KMS-11 (cell line): ENCODE results near the gene ACVR1B.
"Not testable (repeated sequence)": the region's sequence is repeated elsewhere in the genome, so short reads cannot be mapped to it uniquely, and the experiment has no call there.

Experiments used
- H2AFZ ChIP-seq: fragments of 200-600 bp; sonication (generic); 2 replicates; pipeline ENCODE4 v1.6.1; 2016; ENCODE audit warnings: antibody characterized with exemption, mixed run types, low read depth
- H3K27ac ChIP-seq: fragments of 200-600 bp; sonication (generic); 2 replicates; pipeline ENCODE4 v1.6.1; 2016; ENCODE audit warnings: mild to moderate bottlenecking, mixed run types
- H3K27me3 ChIP-seq: fragments of 200-600 bp; sonication (generic); 2 replicates; pipeline ENCODE4 v1.6.1; 2017; ENCODE audit warnings: mild to moderate bottlenecking, low read depth, mixed run types, moderate library complexity; ENCODE audit not compliant: insufficient read depth
- H3K36me3 ChIP-seq: fragments of 200-600 bp; sonication (generic); 2 replicates; pipeline ENCODE4 v1.6.1; 2017; ENCODE audit warnings: mild to moderate bottlenecking, mixed run types; ENCODE audit not compliant: insufficient read depth
- H3K4me1 ChIP-seq: fragments of 200-600 bp; sonication (generic); 2 replicates; pipeline ENCODE4 v1.6.1; 2016; ENCODE audit warnings: mild to moderate bottlenecking, low read depth, mixed run types; ENCODE audit not compliant: poor library complexity, severe bottlenecking
- H3K4me2 ChIP-seq: fragments of 200-600 bp; sonication (generic); 2 replicates; pipeline ENCODE4 v1.7.0; 2016; ENCODE audit warnings: mild to moderate bottlenecking, mixed run types
- H3K4me3 ChIP-seq: fragments of 200-600 bp; sonication (generic); IDR thresholded peaks from 2 replicates; pipeline ENCODE4 v1.6.1; 2017; ENCODE audit warnings: low read depth, low read length, mixed read lengths; ENCODE audit not compliant: insufficient read depth
- H3K79me2 ChIP-seq: fragments of 200-600 bp; sonication (generic); 2 replicates; pipeline ENCODE4 v1.6.1; 2016; ENCODE audit warnings: low read depth, mixed run types; ENCODE audit not compliant: insufficient read depth
- H3K9ac ChIP-seq: fragments of 200-600 bp; sonication (generic); 2 replicates; pipeline ENCODE4 v1.6.1; 2016; ENCODE audit warnings: mild to moderate bottlenecking, mixed run types
- H4K20me1 ChIP-seq: fragments of 200-600 bp; sonication (generic); 2 replicates; pipeline ENCODE4 v1.6.1; 2016; ENCODE audit warnings: mild to moderate bottlenecking, mixed run types; ENCODE audit not compliant: insufficient read depth
- CTCF ChIP-seq: fragments of 200-600 bp; sonication (generic); conservative IDR thresholded peaks from 2 replicates; pipeline ENCODE4 v1.6.1; 2017; ENCODE audit warnings: low read depth, mild to moderate bottlenecking, antibody characterized with exemption, low read length, moderate library complexity, mixed read lengths

Gene ACVR1B

DNA sequence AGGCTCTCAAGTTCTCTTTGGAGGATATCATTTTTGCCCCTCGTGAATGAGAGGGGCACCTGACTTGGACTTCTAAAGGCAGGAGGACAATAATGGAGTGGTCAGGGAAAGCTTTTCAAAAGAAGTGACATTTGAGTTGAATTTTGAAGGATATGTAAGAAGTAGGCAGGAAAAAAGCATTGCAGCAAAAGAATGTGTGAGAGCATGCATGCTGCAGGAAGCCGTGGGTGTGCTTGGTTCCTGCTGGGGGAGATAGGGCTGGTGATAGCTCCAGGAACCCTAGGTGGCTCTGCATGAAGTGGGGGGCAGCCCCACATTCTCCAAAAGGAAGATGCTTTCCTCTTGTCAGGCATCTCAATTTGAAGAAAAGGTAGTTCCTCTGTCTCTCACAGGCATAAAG is 23.1 kb downstream of the ACVR1B start:
- Histone ChIP-seq H3K27ac (no peak overlapping the region), H3K4me2 (no peak overlapping the region), H3K4me1 (peaks cover 22% of the 10 kb centered on the region), H3K27me3 (no peaks in the 10 kb centered on the region), H2AFZ (no peak overlapping the region), H3K79me2 (no peaks in the 10 kb centered on the region; the same call in 1 of the 2 replicates), H3K4me3 (no peak overlapping the region), H3K9ac (no peak overlapping the region), H3K36me3 (no peaks in the 10 kb centered on the region), H4K20me1 (no peaks in the 10 kb centered on the region)
- TF ChIP-seq CTCF: no peak

DNA sequence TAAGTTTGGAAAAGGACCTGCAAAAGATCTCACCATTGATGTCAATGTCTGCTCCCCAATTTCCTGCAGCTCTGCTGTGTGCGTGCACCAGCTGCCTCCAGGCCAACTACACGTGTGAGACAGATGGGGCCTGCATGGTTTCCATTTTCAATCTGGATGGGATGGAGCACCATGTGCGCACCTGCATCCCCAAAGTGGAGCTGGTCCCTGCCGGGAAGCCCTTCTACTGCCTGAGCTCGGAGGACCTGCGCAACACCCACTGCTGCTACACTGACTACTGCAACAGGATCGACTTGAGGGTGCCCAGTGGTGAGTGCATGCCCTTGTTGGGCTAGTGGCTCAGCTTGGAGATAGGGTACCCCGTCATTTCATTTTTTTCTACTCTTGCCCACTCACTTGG is 23.7 kb downstream of the ACVR1B start:
- Histone ChIP-seq H3K4me2 (no peak overlapping the region), H2AFZ (no peak overlapping the region), H3K9ac (no peak overlapping the region), H4K20me1 (no peaks in the 10 kb centered on the region), H3K27ac (no peak overlapping the region), H3K79me2 (no peaks in the 10 kb centered on the region; the same call in 1 of the 2 replicates), H3K4me3 (no peak overlapping the region), H3K27me3 (no peaks in the 10 kb centered on the region), H3K36me3 (no peaks in the 10 kb centered on the region), H3K4me1 (peaks cover 22% of the 10 kb centered on the region)
- TF ChIP-seq CTCF: no peak

DNA sequence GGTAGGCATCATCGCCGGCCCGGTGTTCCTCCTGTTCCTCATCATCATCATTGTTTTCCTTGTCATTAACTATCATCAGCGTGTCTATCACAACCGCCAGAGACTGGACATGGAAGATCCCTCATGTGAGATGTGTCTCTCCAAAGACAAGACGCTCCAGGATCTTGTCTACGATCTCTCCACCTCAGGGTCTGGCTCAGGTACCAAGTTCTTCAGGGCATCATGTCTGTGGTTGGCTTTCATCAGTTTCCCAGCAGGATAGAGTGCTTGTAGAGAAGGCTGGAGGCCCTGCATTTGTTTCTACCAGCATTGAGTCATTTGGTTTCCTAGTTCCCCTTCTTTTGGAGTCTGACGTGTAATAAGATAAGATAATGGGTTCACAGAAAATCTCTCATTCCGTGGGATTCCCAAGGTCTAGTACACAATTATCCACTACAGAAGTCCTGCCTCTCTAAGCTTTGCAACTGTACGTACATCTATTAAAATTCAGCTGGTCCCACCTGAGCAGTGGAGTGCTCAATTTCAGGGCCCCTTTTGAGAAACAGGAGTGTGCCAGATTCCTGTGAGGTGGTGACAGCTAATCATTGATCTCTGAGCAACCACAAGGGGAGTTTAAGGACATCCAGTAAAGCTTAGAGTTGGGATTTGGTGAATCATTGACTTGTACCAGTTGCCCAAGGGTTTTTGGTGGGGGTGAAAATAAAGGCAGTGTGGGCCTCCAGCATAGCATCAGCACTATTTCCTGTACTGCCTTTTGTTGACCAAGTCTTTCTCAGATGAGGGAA is 25.1 kb downstream of the ACVR1B start:
- Histone ChIP-seq H2AFZ (no peak overlapping the region), H3K79me2 (no peaks in the 10 kb centered on the region), H3K4me3 (no peak overlapping the region)

DNA sequence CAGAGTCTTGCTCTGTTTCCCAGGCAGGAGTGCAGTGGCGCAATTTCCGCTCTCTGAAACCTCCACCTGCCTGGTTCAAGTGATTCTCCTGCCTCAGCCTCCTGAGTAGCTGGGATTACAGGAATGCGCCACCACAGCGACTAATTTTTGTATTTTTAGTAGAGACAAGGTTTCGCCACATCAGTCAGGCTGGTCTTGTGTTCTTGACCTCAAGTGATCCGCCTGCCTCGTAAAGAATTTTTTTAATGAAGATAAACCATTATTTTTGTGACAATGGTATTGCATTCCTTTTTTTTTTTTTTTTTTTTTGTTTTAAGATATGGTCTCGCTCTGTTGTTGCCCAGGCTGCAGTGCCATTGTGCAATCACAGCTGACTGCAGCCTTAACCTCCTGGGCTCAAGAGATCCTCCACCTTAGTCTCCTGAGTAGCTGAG is 25.8 kb downstream of the ACVR1B start:
- Histone ChIP-seq H4K20me1 (no peaks in the 10 kb centered on the region), H3K4me3 (no peak overlapping the region), H2AFZ (no peak overlapping the region), H3K9ac (no peak overlapping the region), H3K27me3 (no peaks in the 10 kb centered on the region), H3K4me2 (no peak overlapping the region), H3K36me3 (no peaks in the 10 kb centered on the region), H3K4me1 (peaks cover 2% of the 10 kb centered on the region), H3K27ac (no peak overlapping the region), H3K79me2 (no peaks in the 10 kb centered on the region)
- TF ChIP-seq CTCF: no peak

More for the DNA sequence above, 25.1 kb downstream of the ACVR1B start:
- Histone ChIP-seq H3K4me1 (peaks cover 9% of the 10 kb centered on the region), H3K4me2 (no peak overlapping the region), H3K9ac (no peak overlapping the region), H4K20me1 (no peaks in the 10 kb centered on the region), H3K27ac (no peak overlapping the region), H3K27me3 (no peaks in the 10 kb centered on the region), H3K36me3 (no peaks in the 10 kb centered on the region)
- TF ChIP-seq CTCF: no peak

- not testable (repeated sequence) for H3K36me3 ChIP-seq, H3K79me2 ChIP-seq, H3K27me3 ChIP-seq, H3K4me3 ChIP-seq, H3K27ac ChIP-seq, H3K4me2 ChIP-seq, H4K20me1 ChIP-seq, H3K4me1 ChIP-seq, H3K9ac ChIP-seq, H2AFZ ChIP-seq
Observed at GRCh38 chr12:51979306-51979705, 27.8 kb downstream of the ACVR1B start.
